Peyer's patch (tissue), 4 donors: Measurements from ENCODE around the gene GFOD2. TPM values are rescaled to one million over a fixed set of nuclear protein-coding genes. Genes with fewer than 3 reads are reported as not detected.
"Not testable (repeated sequence)": the region's sequence is repeated elsewhere in the genome, so short reads cannot be mapped to it uniquely, and the experiment has no call there.

ENCODE experiments used
- DNase-seq, 3 donors: peaks; one replicate each; pipeline ENCODE4 v3.0.0-alpha.2; 2017 to 2019
- H3K27ac ChIP-seq, 4 donors: fragments of 200-600 bp; sonication (generic); one replicate each; pipeline ENCODE4 v1.5.1; 2016 to 2019
- H3K27me3 ChIP-seq, 2 donors: fragments of 200-600 bp; sonication (generic); one replicate each; pipeline ENCODE4 v1.5.1; 2019
- H3K36me3 ChIP-seq, 3 donors: fragments of 200-600 bp; sonication (generic); one replicate each; pipeline ENCODE4 v1.5.1; 2016 to 2019
- H3K4me1 ChIP-seq, 4 donors: fragments of 200-600 bp; sonication (generic); one replicate each; pipeline ENCODE4 v1.5.1; 2016 to 2019
- H3K4me3 ChIP-seq, 4 donors: fragments of 200-600 bp; sonication (generic); 1 replicate in 3 of 4; 2 replicates in 1 of 4; pipeline ENCODE4 v1.5.1; 2016 to 2019; ENCODE audit warnings: mild to moderate bottlenecking in 1 of 4
- H3K9me3 ChIP-seq, 4 donors: fragments of 200-600 bp; sonication (generic); one replicate each; pipeline ENCODE4 v1.5.1; 2016 to 2019; ENCODE audit warnings: mild to moderate bottlenecking in 1 of 4
- POLR2A ChIP-seq, 2 donors: fragments of 450-650 bp; IDR thresholded peaks; one replicate each; pipeline ENCODE4 v1.5.1; 2017; ENCODE audit warnings: antibody characterized with exemption in 2 of 2, mild to moderate bottlenecking in 2 of 2, moderate library complexity in 2 of 2
- total RNA-seq, 4 donors: library from RNA; depleted of rRNA; stranded (reverse); fragments of >200 nt; gene quantifications; one replicate each; pipeline ENCODE4 v1.1.0, GENCODE V29; 2016
- TF ChIP-seq, protein P1 (sequence below), 6 experiments: fragments of 450-650 bp in 4 of 6; fragments of 200-600 bp in 2 of 6; sonication (generic) in 1 of 6; IDR thresholded peaks; one replicate each; pipeline ENCODE4 v1.5.1; 2017 to 2019; ENCODE audit warnings: antibody characterized with exemption in 6 of 6, mild to moderate bottlenecking in 3 of 6, moderate library complexity in 1 of 6

GFOD2 gene
- total RNA-seq, 4 donors from 2014 or later: 9.9 to 40.7 (median 24.6) TPM

DNA sequence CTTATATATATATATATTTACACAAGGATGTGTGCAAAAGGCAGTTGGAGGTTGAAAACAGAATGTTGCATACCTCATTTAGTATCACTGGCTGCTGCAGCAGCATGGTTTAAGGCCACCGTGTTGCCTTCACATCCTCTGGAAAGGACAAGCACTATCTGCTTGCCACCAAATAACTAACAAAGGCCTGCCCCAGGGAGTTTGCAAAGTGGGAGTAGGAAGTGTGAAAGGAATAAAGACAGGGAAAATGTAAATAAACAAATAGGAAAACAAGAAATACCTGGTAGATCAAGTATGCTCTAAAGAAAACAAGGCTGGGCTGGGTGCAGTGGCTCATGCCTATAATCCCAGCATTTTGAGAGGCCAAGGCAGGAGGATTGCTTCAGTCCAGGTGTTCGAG lies 33.5 kb upstream of the GFOD2 start:
- Histone ChIP-seq H3K4me1 (peaks cover 0 to 6% (median 2%) of the 10 kb centered on the region in 4 donors), H3K27ac (no peak overlapping the region), H3K9me3 (no peaks in the 10 kb centered on the region), H3K36me3 (no peaks in the 10 kb centered on the region), H3K4me3 (no peak overlapping the region), H3K27me3 (no peaks in the 10 kb centered on the region)
- no peak for TF ChIP-seq POLR2A (IDR thresholded peaks at IDR 0.05)
- TF ChIP-seq, protein P1, sequence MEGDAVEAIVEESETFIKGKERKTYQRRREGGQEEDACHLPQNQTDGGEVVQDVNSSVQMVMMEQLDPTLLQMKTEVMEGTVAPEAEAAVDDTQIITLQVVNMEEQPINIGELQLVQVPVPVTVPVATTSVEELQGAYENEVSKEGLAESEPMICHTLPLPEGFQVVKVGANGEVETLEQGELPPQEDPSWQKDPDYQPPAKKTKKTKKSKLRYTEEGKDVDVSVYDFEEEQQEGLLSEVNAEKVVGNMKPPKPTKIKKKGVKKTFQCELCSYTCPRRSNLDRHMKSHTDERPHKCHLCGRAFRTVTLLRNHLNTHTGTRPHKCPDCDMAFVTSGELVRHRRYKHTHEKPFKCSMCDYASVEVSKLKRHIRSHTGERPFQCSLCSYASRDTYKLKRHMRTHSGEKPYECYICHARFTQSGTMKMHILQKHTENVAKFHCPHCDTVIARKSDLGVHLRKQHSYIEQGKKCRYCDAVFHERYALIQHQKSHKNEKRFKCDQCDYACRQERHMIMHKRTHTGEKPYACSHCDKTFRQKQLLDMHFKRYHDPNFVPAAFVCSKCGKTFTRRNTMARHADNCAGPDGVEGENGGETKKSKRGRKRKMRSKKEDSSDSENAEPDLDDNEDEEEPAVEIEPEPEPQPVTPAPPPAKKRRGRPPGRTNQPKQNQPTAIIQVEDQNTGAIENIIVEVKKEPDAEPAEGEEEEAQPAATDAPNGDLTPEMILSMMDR (IDR thresholded peaks at IDR 0.05): no peak
- DNase-seq: no peak

DNA sequence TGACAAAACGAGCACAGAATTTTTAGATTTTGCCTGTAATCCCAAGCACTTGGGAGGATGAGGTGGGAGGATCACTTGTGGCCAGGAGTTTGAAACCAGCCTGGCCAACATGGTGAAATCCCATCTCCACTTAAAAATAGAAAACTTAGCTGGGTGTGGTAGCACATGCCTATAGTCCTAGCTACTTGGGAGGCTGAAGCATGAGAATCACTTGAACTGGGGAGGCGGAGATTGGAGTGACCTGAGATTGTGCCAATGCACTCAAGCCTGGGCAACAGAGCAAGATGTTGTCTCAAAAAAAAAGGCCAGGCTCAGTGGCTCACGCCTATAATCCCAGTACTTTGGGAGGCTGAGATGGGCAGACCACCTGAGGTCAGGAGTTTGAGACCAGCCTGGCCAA lies 32.2 kb upstream of the GFOD2 start:
- H3K27ac ChIP-seq, H3K4me1 ChIP-seq, H3K36me3 ChIP-seq, H3K27me3 ChIP-seq, H3K9me3 ChIP-seq, DNase-seq, H3K4me3 ChIP-seq: not testable (repeated sequence)

DNA sequence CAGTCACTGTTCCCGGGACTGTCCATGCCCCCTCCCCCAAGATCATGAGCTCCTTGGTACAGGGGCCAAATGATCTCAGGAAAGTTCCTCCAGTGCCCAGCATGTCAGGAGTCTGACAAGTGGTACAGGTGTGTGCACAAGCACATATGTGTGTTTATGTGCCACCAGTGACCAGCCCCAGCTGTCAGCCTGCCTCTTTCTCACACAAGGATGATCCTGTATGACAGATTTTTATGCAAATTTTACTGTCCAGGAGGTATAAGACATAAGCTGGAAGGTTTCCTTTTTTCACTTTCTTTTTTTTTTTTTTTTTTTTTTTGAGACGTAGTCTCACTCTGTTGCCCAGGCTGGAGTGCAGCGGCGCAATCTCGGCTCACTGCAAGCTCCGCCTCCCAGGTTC lies 31.4 kb upstream of the GFOD2 start:
- H3K27me3 ChIP-seq: no peaks in the 10 kb centered on the region
- TF ChIP-seq POLR2A (IDR thresholded peaks at IDR 0.05): no peak
- TF ChIP-seq, protein P1 (IDR thresholded peaks at IDR 0.05): no peak

DNA sequence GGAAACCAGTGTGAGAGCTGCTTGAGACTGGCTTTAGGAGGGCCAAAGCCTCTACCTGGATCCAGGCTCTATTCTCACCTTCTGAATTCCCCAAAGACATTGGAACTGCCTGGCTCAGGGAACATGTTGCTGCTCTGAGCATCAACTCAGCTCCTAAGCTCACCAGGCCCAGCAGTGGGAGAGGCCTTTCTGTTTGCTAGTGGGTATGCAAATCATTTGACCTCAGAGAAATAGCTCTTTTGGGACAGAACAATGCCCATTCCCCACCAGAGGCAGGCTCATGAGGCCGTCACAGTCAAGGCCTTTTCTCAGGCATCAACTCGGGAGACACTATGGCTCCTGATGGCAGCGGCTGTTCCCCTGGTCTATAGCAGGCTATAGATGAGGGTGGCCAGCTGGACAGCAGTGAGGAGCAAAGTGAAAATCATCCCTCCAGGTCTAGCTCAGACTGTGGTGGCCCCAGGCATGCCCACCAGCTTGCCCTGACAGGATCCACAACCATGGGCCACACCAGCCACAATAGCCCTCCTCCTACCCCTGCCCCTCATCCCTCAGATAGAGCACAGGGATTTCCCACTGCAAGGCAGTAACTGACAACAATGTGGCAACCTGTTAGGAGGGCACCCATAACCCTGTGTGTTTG lies 30.4 kb upstream of the GFOD2 start:
- no peak overlapping the region for H3K4me3 ChIP-seq
- no peaks in the 10 kb centered on the region for H3K27me3 ChIP-seq
- peaks cover 0 to 6% (median 2%) of the 10 kb centered on the region in 4 donors for H3K4me1 ChIP-seq
- peaks cover 0 to under 1% (median 0%) of the 10 kb centered on the region in 3 donors for H3K36me3 ChIP-seq
- no peak for DNase-seq
- H3K27ac ChIP-seq: no peak overlapping the region
- TF ChIP-seq POLR2A (IDR thresholded peaks at IDR 0.05): no peak
- TF ChIP-seq, protein P1 (IDR thresholded peaks at IDR 0.05): no peak
- H3K9me3 ChIP-seq: no peaks in the 10 kb centered on the region

More for the DNA sequence above, 31.4 kb upstream of the GFOD2 start:
- Histone ChIP-seq H3K27ac (no peak overlapping the region), H3K4me3 (no peak overlapping the region), H3K36me3 (no peaks in the 10 kb centered on the region), H3K4me1 (peaks cover 0 to 6% (median 2%) of the 10 kb centered on the region in 4 donors), H3K9me3 (no peaks in the 10 kb centered on the region)
- no peak for DNase-seq

DNA sequence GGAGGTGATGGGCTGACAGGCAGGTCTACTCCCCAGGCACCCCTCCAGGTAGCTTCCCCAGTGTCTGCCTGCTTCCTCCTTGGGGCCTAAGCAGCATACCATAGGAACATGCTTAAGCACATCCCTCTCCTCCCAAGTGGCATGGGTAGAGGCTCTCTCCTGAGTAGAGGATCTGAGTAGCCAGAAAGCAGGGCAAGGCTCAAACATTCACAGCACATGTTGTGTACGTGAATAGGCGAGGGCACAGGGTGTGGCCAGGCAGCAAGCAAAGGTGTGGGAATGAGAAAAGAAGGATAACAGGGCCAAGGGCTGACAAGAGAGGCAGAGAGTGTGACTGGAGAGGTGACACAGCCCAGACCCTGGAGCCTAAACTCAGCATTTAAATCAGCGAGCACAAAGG lies 29.7 kb upstream of the GFOD2 start:
- H3K27ac ChIP-seq: no peak overlapping the region
- no peaks in the 10 kb centered on the region for H3K27me3 ChIP-seq
- peaks cover 0 to 6% (median 2%) of the 10 kb centered on the region in 4 donors for H3K4me1 ChIP-seq
- no peaks in the 10 kb centered on the region for H3K9me3 ChIP-seq
- peaks cover 0 to 8% (median 0%) of the 10 kb centered on the region in 3 donors for H3K36me3 ChIP-seq
- no peak overlapping the region for H3K4me3 ChIP-seq
- TF ChIP-seq, protein P1 (IDR thresholded peaks at IDR 0.05): no peak
- no peak for TF ChIP-seq POLR2A (IDR thresholded peaks at IDR 0.05)
- DNase-seq: no peak

DNA sequence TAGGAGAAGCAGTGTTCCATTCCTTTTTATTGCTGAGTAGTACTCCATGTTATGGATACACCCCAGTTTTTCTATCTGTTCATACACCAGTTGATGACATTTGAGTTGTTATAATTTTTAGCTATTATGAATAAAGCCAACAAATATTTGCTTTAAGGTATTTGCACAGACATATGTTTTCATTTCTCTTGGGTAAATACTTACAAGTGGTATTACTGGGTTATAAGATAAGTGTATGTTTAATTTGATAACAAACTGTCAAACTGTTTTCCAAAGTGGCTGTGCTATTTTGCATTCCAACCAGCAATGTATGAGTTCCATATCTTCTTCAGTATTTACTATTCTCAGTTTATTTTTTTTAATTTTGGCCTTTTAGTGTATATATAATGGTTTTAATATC lies 27.7 kb upstream of the GFOD2 start:
- H3K27me3 ChIP-seq: no peaks in the 10 kb centered on the region
- no peak overlapping the region for H3K27ac ChIP-seq
- TF ChIP-seq POLR2A (IDR thresholded peaks at IDR 0.05): no peak
- TF ChIP-seq, protein P1 (IDR thresholded peaks at IDR 0.05): no peak
- peaks cover 0 to 28% (median 0%) of the 10 kb centered on the region in 3 donors for H3K36me3 ChIP-seq
- DNase-seq: no peak
- H3K4me3 ChIP-seq: no peak overlapping the region
- peaks cover 0 to 6% (median 2%) of the 10 kb centered on the region in 4 donors for H3K4me1 ChIP-seq
- H3K9me3 ChIP-seq: no peaks in the 10 kb centered on the region
